Fibroblast of the conjunctiva (primary cell): ENCODE data around the gene AMZ2.
A peak's percentile ranks its signal among the peaks of the same experiment; 100 is the strongest.
"Not testable (repeated sequence)": the region's sequence is repeated elsewhere in the genome, so short reads cannot be mapped to it uniquely, and the experiment has no call there.

Source experiments
- DNase-seq: peaks from one replicate; pipeline ENCODE4 v3.0.0-alpha.2; 2010; ENCODE audit warnings: low read depth

Gene AMZ2, protein sequence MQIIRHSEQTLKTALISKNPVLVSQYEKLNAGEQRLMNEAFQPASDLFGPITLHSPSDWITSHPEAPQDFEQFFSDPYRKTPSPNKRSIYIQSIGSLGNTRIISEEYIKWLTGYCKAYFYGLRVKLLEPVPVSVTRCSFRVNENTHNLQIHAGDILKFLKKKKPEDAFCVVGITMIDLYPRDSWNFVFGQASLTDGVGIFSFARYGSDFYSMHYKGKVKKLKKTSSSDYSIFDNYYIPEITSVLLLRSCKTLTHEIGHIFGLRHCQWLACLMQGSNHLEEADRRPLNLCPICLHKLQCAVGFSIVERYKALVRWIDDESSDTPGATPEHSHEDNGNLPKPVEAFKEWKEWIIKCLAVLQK

DNA sequence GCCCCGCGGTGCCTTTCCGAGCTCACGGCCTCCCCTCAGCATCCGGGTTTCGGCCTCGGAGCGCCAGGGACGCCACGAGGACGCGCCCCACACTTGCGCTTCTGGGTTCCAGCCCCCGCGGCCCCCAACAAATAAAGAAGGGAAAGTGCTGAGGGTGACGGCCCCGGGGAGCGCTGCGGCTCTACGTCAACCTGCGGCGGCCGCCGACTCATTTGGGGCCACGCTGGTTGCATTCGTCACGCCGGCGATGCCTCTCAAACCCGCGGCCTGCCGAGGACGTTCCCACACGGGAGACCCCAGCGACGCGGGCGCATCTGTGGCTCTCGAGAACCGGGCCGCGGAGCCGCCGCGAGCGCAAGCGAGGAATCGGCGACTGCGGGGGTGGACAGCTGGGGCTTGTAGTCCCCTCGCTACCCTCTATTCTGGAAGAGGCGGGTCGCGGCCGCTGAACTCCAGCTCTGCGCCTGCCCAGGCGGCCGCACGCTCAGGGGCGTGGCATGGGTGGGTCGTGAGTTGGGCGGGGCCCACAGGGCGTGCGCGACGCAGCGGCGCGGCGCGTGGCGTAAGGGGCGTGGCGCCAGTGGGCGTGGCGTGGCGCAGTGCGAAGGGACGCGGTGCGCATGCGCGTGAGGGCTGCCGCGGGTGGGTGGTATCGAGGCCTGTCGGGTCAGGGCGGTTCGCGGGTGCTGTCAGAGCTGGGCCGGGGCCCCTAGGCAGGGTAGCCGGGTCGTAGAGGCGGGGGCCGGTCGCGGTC, at the start of gene AMZ2:
Gene AMZ2, plus strand, starts transcription at position 599 of the 754 bp plus-strand sequence. CDS start 2,145 bp downstream, outside the sequence.
- DNase-seq = peak; percentile 89

DNA sequence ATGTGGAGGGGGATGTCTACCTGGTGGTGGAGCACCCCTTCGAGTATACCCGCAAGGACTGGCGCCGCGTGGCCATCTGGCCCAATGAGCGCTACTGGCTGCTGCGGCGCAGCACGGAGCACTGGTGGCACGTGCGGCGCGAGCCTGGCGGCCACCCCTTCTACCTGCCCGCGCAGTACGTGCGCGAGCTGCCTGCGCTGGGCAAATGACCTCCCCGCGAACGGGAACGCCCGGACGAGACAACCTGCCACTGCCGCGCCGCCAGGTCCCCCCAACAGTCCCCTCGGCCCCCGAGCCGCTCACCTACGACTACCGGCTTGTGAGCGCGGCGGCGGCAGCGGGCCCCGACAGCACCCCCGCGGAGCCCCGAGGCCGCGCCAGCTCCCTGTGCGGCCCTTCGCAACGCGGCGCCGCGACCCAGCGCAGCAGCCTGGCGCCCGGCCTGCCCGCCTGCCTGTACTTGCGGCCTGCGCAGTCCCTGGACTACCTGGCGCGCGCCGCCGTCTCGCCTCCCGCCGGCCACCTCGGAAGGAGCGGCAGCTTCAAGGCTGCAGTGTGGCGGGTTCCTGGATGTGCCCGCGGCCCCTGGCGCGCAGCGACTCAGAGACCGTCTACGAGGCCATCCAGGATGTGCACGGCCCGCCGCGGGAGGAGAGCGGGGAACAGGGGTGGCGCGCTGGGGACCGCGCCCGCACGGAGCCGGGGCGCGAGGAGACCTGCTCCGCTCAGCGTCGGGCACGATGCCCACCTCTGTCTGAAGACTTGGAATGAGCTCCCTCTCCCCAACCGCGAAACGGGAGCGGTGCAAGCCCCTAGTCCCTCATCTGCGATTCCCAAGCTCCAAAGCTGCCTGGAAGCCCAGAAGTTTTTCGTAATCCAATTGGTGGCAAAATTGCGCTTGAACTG, 48.7 kb upstream of the AMZ2 start:
- no peak for DNase-seq

DNA sequence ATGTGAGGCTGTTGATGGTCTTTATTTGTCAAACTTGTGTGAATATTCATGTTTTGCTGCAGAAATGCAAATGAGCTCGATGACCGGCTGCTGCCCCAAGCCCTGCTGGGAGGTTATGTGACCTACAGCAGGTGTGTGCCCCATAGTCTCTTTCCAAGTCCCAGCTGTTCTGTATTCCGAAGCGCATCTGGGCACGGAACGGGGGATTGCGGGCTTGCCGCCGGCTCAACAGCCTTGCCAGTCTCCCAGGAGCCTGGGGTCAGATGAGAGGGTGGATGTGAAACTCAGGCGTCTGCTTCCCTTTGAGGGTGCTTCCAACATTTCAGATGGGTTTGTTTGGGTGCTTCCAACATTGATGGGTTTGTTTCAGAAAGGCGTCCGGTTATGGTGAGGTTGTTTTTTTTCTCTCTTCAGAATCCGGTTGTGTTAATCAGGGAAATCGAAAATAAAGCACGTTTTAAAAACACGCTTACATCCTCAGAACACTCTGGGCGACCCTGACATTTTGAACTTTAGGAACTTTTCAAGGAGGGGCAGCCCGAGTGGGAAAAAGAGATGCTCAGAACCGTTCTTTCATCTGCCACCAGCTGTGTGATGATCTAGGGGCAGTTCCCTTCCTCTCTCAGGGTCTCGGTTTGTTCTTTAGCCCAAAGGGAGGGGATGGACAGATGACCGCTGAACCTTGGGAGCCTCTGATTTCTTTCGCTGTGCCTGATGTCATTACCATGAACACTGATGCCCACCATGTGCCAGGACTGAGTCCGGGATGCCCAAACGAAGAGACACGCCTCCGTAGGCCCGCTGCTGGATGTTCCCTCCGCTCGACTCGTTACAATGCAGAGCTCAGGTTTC, 47.8 kb upstream of the AMZ2 start:
- no peak for DNase-seq

DNA sequence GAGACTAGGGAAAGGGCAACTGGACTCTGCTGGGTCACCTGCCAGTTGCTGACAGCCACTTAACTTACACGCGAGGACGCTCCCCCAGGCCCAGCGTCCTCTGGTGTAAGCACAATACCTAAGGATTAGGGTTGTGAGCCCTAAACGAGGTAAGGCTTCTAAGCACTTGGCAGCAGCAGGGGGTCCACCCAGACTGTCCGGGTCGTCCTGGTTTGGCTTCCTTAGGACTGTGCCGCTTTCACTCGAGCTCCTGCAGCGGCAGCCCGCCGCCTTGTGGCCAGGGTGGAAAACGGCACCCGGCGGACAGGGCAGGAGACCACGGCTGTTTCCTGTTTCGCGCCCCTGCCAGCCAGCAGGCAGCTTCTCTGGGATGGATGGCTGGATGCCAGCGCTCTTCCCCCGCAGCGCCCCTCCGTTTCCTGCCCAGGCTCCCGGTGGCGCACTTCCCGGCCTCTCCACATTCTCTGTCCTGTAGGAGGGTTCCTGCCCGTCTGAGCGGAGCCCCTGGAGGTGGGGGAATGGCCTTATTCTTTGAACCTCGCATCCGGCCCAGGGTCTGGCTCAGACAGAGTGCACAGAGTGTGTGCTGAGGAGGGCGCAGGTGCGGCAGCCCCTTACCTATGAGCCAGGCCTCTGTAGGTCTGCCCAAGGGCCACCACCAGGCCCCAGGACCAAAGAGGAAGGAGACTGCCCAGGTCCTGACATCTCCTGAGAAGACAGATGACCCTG, 47.0 kb upstream of the AMZ2 start:
- DNase-seq = peak; percentile 41

DNA sequence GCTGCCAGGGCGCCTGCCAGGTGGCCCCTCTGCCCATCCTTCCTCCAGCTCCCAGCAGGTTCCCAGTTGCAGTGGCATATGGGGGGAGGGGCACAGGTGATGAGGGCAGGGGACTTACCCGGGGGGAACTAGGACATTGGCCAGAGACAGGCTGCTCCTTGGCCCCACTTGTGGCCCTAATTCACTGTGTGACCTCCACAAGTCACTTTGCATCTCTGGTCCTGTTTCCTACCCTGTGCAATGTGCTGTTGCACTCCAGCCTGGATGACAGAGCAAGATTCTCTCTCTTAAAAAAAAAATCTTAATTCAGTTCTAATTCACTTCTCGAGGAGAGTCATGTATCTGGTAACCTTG, 46.4 kb upstream of the AMZ2 start:
- not testable (repeated sequence) for DNase-seq

DNA sequence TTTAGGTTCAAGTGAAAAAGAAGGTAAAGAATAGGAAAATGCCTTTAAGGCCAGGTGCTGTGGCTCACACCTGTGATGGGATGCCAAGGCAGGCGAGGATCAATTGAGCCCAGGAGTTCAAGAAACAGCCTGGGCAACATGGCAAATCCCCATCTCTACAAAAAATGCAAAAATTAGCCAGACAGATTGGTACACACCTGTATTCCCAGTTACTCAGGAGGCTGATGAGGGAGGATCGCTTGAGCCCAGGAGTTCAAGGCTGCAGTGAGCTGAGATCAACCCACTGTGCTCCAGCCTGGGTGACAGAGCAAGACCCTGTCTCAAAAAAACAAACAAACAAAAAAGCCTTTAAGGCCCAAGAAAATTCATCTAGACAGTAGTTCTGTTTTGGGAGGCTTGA, 45.5 kb upstream of the AMZ2 start:
- DNase-seq = not testable (repeated sequence)

DNA sequence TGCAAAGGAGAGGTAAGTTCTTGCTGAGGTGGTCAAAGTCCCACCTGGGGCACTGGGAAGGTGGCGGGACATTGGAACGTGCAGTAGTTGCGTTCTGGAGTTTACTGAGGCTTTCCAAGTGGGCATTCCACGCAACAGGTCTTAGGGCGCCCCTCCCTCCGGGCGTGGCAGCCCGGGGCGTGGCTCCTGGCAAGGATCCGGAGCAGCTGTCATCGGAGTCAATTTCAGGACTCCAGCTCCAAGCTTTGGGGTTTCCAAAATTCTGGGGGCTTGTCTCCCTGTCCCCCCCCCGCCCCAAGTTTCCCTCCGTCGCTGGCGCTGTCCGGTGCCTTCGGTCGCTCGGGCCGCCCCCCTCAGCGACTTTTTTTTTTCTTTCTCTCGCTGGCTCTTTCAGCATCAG, 43.1 kb upstream of the AMZ2 start:
- no peak for DNase-seq

DNA sequence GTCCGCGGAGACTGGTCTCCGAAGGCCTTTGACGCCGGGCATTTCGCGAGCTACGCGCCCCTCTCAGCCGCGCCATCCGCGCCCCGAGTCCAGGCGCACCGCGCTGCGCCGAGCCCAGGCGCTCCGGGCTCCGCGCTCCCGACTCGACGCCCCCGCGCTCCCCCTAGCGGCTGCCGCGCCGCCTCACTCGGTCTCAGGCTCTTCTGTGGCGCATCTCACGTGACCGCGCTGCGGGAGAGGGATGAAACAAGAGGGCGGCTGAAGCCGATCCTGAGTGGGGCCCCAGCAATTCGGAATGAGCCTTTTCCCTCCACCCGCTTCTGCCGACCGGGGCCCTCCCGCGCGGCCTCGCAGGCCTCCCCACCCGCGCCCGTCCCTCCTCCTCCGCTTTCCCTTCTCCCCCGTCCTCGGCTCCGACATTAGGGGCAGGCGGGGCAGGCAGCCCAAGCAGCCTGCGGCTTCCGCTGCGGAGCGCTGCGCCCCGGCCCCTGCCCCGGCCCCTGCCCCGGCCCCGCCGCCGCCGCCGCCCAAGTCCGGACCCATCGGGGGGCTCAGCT, 42.5 kb upstream of the AMZ2 start:
- DNase-seq = peak; percentile 68

DNA sequence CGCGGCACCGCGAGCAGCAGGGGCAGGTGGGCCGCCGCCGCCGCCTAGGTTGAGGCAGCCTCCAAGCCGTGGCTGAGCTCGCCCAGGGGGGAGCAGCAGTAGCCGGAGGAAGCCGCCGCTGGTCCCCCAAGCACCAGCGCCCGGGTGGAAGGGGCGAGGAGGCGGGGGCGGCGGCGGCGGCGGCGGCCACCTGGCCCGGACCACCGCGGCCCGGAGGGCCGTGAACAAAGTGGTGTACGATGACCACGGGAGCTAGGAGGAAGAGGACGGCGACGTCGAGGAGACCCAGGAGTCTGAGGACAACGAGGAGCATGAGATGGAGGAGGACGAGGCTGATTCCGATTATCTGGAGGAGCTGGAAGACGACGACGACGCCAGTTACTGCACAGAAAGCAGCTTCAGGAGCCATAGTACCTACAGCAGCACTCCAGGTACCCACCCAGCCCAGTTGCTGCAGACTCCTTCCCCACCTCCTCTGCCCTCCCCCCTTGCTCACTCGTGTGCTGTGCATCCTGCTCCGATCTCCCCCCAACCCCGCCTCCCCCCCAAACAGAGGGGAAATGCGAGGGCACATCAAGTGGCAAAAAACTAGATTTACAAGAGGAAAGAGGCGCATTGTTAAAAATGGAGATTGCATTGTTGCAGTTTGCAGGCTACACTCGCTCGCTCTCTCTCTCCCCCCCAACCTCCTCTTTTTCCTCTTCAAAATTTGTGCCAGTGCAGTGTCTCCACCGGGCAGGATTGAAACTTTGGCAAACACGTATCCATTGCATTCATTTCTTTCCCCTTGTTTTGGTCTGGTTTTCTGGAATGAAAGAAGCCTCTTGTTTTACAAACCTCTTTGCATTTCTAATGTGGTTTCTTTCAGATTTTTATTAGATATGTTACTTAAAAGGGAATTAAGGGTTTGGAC, 41.8 kb upstream of the AMZ2 start:
- DNase-seq = no peak

DNA sequence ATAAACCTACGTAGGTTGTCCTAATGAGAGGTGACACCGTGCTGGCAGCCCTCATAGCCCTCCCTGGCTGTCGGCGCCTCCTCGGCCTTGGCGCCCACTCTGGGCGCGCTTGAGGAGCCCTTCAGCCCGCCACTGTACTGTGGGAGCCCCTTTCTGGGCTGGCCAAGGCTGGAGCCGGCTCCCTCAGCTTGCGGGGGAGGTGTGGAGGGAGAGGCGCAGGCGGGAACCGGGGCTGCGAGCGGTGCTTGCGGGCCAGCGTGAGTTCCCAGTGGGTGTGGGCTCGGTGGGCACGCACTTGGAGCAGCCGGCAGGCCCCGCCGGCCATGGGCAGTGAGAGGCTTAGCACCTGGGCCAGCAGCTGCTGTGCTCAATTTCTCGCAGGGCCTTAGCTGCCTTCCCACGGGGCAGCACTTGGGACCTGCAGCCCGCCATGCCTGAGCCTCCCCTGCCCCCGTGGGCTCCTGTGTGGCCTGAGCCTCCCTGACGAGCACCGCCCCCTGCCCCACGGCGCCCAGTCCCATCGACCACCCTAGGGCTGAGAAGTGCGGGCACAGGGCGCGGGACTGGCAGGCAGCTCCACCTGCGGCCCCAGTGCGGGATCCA, 40.1 kb upstream of the AMZ2 start:
- DNase-seq = no peak

DNA sequence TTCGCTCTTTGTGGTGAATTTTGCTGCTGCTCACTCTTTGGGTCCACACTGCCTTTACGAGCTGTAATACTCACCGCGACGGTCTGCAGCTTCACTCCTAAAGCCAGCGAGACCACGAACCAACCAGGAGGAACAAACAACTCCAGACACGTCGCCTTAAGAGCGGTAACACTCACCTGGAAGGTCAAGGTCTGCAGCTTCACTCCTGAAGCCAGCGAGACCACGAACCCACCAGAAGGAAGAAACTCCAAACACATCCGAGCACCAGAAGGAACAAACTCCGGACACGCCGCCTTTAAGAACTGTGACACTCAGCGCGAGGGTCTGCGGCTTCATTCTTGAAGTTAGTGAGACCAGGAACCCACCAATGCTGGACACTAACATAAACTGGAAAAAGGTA, 39.2 kb upstream of the AMZ2 start:
- not testable (repeated sequence) for DNase-seq

DNA sequence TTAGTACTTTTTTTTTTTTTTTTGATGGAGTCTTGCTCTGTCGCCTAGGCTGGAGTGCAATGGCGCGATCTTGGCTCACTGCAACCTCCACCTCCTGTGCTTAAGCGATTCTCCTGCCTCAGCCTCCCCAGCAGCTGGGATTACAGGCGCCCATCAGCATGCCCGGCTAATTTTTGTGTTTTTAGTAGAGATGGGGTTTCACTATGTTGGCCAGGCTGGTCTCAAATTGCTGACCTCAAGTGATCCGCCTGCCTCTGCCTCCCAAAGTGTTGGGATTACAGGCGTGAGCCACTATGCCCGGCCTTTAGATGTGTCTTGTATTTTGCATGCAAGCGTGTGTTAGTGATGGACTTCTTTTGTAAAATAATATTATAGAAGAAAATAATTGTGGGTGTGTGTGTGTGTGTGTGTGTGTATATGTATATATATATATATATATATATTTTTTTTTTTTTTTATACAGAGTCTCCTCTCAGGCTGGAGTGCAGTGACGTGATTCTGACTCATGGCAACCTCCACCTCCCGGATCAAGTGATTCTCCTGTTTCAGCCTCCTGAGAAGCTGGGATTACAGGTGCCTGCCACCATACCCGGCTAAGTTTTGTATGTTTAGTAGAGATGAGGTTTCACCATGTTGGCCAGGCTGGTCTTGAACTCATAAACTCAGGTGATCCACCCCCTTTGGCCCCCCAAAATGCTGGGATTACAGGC, 38.5 kb upstream of the AMZ2 start:
- not testable (repeated sequence) for DNase-seq

DNA sequence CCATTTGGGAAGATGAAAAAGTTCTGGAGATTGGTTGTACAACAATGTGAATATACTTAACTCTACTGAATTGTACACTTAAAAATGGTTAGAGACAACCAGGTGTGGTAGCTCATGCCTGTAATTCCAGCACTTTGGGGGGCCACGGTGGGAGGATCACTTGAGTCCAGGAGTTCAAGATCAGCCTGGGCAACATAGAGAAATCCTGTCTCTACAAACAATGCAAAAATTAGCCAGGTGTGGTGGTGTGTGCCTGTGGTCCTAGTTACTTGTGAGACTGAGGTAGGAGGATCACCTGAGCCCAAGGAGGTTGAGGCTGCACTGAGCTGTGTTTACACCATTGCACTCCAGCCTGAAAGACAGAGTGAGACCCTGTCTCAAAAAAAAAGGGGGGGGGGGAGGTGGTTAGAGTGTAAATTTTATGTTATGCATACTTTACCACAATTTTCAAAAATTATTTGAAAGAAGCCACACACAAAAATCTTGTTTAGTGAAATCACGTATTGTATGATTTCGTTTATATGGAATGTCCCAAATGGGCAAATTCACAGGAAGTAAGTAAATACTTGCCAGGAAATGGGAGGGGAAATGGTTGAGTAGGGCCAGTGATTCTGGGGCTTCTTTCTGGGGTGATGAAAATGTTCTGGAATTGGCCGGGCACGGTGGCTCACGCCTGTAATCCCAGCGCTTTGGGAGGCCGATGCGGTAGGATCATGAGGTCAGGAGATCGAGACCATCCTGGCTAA, 37.1 kb upstream of the AMZ2 start:
- DNase-seq = no peak

DNA sequence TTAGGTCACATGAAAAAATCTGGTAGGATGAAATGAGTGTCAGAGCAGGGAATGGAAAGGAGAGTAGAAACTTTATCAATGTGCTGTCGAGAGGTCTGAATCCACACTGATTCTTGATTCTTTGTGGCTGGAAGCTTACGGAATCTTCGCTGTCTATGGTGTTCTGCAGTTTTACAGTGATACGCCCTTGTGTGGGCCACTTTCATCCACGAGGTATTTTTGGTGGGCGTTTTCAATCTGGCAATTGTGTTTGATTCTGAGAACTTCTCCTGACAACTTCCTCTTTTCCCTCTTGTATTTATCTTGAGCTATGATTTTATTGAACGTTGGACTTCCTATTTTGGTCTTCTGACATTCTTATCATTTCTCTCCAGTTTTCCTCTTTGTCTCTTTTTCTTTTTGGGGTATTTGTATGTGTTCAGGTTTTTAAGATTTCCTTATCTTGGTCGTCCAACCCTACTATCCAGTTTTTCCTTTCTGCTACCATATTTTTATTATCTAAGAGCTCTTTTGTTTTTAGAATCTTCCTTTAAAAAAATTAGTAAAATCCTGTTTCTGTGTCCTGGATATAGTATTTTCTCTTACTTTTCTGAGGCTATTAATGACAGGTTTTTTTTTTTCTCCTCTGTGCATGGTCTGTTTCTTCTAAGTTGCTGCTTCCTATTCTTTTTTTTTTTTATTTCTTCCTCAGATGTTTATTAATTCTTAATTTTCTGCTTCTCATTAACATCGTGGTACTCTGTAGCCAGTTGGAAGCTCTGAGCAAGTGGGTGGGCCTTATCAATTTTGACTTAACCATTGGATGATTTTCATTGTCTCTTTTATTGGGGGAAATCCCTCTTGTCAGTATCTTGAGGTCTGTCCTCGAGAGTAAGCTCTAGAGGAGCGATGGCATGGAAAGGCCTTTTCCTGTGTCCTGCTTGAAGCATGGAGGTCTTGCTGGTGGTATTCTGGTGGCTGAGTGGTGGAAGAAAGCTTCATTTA, 34.1 kb upstream of the AMZ2 start:
- not testable (repeated sequence) for DNase-seq

DNA sequence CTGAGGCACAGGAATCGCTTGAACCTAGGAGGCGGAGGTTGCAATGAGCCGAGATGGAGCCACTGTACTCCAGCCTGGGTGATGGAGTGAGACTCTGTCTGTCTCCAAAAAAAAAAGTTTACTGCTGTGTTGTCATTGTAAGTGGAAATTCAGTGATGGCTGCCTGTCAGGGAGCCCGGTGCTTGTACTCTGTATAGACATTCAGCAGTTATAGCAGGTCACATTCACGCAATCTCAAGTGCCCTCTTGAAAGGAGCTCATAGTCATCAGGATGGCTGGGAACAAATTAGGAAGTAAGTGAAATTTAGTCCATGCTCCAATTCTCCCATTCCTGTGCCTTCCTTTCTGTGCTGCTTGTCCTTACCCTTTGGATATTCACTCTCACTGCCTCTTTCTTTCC, 32.4 kb upstream of the AMZ2 start:
- not testable (repeated sequence) for DNase-seq

DNA sequence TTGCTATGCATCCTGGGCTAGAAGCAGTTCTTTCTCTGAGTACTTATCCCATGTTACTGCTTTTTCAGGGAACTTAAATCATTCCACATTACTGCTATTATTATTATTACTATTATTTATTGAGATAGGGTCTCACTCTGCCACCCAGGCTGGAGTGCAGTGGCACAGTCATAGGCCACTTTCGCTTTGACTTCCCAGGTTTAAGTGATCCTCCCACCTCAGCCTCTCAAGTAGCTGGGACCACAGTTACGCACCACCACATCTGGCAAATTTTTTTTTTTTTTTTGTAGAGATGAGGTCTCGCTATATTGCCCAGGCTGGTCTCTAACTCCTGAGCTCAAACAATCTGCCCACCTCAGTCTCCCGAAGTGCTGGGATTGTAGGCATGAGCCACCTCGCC, 28.4 kb upstream of the AMZ2 start:
- not testable (repeated sequence) for DNase-seq
